Breast epithelium (tissue), 3 donors: ENCODE measurements around the gene WDHD1.

Source experiments
- CTCF ChIP-seq, 3 donors: fragments of 450-650 bp; IDR thresholded peaks; one replicate each; pipeline ENCODE4 v1.5.1; 2016 to 2017; ENCODE audit warnings: antibody characterized with exemption in 3 of 3, mild to moderate bottlenecking in 3 of 3, moderate library complexity in 3 of 3
- POLR2A ChIP-seq: fragments of 450-650 bp; IDR thresholded peaks from one replicate; pipeline ENCODE4 v1.6.1; 2016; ENCODE audit warnings: antibody characterized with exemption, mild to moderate bottlenecking, moderate library complexity

DNA sequence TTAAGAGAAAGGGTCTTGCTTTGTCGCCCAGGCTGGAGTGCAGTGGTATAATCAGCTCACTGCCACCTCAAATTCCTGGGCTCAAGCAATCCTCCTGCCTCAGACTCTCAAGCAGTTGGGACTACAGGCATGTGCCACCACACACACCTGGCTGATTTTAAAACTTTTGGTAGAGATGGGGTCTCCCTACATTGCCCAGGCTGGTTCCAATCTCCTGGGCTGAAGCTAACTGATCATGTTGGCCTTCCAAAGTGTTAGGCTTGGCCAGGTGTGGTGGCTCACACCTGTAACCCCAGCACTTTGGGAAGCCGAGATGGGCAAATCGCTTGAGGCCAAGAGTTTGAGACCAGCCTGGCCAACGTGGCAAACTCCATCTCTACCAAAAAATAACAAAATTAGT is 80.4 kb downstream of the WDHD1 start:
- no peak for TF ChIP-seq CTCF (IDR thresholded peaks at IDR 0.05)
- no peak for TF ChIP-seq POLR2A
